HG03575 (cell line): ENCODE data around the gene CDC45.

Source experiments
- ATAC-seq: cut with Tn5 transposase; IDR thresholded peaks from one replicate; pipeline ENCODE4 v1.9.1; 2021; ENCODE audit not compliant: unreplicated experiment, insufficient number of reproducible peaks, low FRiP score; ENCODE audit errors: extremely low read depth

Gene CDC45

DNA sequence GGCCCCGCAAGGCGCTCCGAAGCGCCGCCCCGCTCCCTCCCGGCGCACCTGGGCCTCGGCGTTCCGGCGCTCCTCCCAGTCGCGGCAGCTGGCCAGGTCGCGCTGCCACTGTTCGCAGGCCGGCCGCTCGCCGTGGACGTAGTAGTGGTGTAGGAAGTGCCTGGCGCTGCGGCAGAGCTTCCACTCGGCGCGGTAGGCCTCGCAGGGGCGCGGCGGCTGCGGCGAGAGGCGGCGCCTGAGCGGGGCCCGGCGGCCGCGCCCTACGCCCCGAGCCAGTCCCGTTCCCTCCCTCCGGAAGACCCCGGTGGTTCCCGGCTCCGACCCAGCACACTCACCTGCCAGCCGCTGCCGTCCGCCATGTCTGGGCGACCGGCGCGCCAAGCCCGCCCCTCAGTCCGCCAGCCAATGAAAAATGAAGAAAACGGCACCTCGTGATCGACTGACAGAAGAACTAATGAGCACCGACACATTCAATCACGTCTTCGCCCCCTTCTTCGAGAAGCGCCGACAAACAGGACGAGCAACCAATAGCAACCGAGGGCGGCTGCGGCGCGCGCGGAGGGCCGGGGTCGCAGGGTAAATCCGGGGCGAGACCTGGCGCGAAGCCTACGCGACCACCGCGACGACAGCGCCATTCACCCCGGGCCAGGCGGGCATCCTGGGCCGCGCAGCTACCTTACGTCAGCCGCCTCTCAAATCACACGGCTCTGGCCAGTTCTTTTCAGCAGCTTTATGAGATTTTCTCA is 32.2 kb upstream of the CDC45 start, which contains the start of gene C22orf39:
C22orf39 (minus strand) TSS at position 382 of the 746 bp plus-strand sequence; CDS start at position 359, 23 bp downstream.
- ATAC-seq, result no peak

DNA sequence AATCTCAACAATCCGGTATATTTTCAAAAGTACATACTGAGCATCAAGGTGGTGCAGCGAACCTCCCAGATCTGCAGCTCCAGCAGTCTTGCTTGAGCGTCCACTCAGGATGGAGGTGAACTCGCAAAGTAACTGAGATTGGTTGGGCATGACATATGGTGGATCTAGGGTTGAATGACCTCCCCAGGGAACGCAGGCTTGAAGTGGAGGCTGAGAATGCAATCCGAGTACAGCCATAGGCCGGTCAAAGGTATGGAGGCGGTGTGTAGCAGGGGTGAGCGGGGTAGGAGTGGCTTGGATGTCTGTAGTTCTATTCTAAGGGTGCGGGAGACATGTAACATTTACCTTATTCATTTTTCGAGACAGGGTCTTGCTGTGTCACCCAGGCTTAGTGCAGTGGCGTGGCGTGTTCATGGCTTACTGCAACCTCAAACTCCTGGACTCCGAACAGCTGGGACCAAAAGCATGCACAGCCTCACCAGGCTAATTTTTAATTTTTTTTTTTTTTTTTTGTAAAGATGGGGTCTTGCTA is 31.6 kb upstream of the CDC45 start:
- no peak for ATAC-seq

DNA sequence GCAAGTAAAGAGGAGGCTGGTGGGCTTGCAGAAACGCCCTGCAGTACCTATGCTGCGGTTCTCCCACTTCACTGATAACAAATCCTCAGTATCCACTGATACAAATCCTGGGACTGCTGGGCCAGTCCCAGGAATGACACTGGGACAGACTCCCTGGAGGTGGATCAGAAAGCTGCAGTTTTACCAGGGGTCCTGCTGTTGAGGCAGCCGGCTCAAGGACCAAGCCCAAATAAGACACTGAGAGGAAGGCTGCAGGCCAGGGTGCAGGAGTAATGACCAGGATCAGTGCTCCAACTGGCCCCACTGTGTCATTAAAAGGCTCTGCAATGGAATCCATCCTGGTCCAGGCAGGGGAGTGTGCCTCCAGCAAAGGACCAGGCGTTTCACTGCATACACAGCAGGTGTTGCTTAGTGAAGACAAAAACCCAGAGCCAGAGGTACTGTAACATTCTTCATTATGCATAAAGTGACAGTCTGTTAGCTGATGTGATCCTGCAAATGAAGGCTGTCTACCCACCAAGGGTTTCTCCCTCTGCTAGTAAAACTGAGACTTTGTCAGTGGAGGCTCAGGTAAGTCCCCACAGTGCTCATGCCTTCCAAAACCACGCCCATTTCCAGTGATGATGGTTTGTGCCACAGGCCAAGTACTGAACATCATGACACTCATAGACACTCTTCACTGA is 30.8 kb upstream of the CDC45 start:
- no peak for ATAC-seq

DNA sequence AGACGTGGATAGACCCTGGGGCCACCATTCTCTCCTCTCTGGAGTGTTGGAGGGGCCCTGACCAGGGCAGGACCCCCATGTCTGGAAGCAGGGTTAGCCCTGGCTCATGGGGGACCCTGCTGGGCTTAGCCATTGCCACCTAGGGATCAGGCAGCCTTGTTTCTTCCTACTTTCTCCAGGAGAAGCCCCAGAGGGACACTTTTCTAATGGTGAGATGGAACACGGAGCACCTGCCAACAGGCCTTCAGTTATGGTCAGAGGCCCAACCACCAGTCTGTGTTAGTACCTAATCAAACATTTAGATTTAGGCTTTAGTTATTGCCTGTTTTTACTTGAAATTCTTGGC is 30.3 kb upstream of the CDC45 start:
- no peak for ATAC-seq

DNA sequence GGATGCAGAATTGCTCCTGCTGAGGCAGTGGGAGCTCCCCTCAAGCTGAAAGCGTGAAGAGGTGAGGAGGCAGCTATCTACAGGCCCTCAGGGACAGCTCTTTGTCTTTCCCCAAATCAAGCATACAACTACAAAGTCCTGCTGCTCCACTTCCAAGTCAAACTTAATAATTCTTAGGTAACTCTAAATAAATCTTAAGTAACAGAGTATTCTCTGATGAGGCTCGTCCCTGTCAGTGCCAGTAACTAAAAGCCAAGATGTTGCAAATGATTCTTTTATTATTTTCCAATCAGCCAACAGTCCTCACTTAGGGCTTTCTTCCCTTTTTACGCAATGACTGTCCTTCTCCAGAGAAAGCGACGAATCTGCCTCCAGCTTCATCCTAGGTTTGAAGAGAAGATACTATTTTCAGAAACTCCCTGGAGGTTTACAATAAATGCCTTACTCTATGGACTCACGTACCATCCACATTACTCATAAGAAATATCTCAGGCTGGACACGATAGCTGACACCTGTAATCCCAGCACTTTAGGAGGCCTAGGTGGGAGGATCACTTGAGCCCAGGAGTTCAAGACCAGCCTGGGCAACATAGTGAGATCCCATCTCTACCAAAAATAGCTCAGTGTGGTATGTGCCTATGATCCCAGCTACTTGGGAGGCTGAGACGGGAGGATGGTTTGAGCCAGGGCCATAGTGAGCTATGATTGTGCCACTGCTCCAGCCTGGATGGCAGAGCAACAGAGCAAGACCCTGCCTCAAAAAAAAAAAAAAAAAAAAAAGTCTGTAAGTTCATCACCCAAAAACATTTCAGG is 29.2 kb upstream of the CDC45 start:
- no peak for ATAC-seq

DNA sequence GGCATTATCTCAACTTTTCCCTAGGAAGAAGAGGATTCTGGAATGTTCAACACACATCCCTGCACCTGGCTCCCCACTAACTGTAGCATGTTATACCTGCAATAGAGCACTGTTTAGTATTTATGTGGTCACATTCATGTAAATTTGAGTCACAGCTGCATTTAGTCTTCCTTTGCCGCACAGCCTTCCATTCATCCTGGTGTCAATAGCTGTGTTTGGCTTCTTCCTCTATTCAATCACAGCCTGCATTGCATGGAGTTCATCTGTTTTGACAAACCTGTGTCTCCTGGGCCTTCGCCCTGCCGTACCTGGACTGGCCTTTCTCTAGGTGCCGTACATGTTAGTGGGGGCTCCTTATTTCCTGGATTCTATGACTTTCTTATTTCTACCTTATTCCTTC is 28.1 kb upstream of the CDC45 start:
- ATAC-seq, result no peak

DNA sequence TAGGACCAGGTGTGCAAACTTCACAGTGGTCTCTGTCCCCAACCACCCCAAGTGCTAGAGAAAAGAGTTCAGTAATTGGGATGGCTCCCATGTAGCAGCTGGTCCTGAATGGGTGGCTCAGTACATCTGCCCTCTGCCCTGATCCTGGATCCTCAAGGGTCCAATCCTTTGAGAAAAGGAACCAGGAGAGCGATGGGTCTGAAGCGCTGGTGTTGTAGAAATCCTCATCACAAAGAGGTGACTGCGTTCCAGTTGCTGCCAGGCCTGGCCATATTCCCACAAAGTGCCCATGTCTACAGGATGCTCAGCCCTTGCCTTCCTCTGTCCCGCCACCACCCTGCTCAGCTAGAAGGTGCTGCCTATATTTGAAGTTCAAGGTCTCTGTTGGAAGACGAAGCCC is 26.0 kb upstream of the CDC45 start:
- ATAC-seq, result no peak

DNA sequence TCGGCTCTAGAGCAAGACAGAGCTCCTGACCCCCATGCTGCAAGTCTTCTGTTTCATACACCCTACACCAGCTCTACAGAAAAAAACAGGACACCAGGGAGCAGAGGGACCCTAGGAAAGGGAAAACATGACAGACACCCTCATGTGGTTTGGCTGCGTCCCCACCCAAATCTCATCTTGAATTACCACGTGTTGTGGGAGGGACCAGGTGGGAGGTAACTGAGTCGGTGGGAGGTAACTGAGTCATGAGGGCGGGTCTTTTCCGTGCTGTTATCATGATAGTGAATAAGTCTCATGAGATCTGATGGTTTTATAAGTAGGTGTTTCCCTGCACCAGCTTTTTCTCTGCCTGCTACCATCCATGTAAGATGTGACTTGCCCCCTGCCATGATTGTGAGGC is 25.6 kb upstream of the CDC45 start:
- ATAC-seq, result no peak

DNA sequence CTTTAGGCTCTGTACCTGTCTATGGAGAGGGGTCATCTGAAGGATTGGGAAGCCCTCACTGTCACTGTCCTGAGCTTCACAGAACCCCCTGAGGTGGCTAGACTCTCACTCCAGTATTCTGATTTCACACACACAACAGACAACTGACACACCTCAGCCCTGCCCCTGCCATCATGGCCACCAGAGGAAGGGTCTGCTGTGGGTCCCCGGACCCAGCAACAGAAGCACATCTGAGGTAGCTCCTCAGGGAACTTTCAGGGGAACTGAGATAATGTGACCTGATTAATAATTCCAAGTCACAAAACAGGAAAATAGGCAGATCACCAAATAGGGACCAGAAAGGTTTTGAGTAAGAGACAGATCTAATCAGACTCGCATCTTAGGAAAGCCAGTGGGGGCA is 24.7 kb upstream of the CDC45 start:
- ATAC-seq, result no peak

DNA sequence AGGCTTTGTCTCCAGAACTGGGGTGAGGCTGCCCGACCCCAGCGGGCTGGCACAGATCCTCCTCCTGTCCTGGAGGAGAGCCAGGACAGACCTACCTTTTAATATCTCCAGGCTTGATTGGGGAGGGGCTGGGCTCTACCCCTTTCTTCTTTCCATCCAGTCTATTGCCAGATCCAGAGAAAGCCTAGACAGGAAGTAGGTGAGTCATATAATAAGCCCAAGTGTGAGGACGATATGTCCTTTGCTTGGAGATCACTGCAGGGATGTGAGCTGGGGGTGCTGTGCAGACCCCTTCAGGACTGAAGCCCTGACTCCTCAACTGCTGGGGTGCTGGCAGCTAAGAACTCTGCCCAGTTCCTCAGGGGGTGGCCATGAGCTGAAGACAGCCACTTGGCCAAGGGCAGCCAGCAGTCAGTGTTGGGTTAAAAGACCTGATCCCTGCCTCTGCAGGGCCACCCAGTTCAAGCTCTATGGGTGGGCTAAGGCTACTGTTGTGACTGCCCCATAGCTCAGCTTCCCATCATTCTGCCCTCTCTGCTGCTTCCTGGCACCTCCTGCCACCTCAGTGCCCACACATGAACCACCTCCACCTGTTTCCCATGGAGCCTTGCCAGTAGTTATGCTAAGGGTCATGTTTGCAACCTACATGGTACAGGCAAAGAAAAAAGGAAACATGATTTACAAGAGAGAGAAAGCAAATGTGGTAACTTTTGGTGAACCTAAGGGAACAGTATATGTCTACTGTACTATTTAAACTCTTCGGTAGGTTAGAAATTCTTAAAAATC is 23.9 kb upstream of the CDC45 start:
- ATAC-seq, result no peak

DNA sequence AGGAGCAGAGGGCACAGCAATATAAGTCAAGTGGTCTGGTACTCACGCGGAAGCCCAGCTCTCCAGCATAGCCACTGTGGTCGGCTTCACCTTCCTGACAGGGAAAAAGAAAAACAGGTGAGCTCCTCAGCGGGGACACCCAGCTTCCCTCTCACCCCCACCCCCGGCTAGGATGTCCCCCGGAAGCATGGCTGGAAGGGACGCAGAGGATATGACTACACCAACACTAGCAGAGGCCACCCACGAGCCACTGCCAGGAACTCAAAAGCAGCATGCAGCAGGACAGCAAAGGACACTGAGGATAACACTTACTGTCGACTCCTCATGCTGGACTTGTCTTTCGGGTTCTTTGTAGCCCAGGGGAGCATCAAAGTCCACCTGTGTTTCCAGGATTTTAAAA is 23.2 kb upstream of the CDC45 start:
- ATAC-seq, result no peak

DNA sequence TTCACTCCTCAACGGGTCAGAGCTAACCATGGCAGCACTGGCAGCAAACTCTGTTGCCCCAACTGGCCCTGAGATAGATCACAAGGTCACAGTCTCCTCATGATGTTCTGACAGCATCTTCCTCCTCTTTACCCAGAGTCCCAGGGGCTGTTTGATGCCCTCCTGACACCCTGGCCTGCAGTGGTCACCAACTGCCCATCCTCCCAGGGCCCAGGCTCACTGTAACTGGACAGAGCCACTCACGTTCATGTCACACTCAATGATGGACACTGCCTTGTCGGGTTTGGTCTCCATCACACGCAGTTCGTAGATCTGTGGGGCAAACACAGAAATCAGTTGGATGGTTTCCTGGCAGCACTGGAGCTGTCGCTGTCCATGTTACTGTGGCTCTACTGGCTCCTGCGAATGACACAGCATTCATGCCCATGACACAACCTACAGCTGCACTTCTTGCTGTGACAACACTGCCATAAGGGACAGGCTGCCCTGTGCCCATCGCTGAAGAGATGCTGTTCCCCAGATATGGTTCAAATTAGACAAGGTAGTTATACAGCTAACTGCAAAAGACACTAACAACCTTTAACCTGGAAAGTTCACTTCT is 21.8 kb upstream of the CDC45 start:
- ATAC-seq, result no peak

DNA sequence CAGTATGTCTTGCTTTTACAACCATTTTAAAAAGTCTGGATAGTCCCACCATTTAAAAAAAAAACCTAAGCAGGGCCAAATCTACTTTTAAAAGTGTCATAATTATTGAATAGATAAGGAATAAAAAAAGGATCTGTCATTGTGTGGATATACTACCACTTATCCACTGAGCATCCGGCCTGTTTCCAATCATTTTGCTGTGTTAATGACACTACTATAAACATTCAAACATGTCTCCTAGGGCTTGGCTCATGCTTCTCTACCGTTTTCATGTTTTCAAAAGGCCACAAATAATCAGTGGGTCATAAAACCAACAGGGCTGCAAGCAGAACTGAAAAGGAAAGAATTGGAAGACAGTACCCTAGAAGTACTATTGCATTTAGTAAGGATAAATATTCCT is 19.7 kb upstream of the CDC45 start:
- ATAC-seq, result no peak

DNA sequence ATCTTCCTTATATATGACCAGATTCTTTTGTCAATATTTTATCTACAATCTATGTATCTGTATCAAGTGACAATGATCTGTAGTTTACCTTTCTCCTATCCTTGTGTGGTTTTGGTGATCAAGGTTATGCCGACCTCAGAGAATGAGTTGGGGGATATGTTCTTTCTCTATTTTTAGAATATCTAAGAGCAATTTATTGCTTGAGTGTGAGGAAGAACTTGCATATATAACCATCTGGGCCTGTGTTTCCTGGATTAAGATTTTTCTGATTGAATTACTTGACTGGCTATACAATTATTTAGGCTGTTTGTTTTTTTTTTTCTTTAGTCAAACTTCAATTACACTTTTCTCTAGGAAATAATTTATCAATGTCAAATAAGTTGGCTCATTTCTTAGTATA is 18.2 kb upstream of the CDC45 start:
- ATAC-seq, result no peak

DNA sequence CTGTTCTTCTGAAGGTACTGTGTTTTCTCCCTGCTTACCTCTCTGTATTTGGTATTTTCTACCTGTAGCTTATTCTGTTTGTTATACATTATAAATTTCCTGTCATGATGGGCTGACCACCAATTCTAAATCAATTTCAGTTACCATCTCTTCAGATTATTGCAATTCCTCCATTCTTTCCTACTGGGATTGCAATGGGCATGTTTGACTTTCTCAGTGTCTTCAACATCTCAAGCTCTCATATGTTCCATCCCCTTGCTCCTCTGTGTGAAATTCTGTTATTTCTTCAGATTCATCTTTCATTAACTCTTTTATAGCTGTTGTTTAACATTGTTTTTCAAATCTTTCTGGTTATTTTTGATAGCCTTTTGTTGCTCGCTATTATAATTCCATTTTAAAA is 16.7 kb upstream of the CDC45 start:
- no peak for ATAC-seq

DNA sequence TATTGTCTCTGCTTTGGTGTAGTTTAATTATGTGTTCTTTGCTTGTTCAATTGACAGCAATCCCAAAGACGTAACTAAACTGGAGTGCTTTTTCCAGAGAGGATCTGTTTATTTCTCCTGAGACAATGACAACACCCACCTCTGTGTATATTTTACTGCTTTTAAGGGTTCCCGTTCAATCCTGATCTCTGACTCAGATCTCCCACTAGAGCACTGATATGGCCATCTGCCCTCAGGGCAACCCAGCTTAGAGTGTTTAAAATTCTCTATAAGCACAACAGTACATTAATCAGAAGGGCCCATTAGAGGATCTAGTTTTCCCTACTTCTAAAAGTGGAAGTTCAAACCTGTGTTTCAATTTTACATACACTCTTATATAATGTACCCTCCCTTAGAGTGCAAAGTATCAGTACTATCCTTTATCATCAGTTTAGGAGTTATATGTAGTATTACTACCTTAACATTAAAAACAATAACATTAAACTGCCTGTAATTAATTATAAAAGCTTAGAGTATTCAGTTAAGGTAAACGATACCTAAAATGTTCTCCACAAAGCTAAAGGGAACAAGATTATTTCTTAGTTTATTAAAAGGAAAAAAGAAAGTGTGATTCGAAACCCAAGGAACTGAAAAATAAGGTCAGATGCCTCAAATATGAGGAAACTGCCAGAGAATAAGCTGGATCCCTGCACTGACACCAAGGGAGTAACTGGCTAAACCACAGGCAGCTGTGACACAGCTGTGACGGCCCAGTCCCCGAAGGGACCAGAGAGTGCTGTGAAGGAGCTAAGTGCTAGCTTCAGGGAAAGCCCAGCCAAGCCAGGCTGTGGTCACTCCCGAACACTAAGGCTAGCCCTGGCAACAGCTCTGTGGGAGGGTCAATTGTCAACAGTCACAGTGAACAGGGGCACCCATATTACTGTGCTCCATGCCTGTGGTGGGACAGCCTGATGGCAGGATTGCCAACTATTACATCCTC is 15.9 kb upstream of the CDC45 start:
- no peak for ATAC-seq

DNA sequence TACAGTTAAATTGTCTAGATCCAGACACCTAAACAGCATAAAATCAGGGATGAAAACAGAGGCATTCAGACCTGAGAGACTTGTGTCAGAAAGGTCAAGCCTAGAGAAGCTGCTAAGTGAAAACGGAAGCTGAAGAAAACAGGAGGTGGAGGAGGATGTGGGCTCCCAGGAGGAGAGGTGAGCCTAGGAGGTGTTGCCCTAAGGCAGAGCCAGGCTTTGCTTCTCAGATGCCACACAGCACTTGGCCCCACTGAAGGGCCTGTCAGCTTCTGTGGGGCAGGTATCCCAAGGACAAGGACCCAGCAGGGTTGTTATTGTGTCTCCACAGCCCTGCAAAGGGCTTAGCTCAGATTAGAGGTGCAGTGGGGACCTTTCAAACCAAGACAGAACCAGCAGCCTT is 15.2 kb upstream of the CDC45 start:
- no peak for ATAC-seq

DNA sequence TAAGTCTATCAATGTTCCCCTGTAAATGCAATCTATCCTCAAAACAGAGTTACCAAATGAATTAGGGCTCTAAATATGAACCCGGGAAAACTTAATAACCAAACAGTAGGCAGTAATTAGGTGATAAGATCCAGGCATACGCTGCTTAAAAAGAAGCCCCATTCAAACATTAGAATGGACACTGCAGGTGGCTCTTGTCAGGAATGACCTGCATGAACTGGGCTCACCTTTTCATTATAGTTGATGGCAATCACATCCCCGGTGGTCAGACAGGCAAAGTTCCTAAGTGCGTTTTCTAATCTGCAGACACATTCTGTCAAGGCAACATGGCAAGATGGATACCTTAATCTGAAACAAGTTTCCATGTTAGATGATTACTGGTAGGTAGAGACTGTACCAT is 14.7 kb upstream of the CDC45 start:
- ATAC-seq, result no peak
